COLO668 (cell line): ENCODE measurements around the gene PCF11.
A peak's percentile ranks its signal among the peaks of the same experiment; 100 is the strongest.
"Not testable (repeated sequence)": the region's sequence is repeated elsewhere in the genome, so short reads cannot be mapped to it uniquely, and the experiment has no call there.

Experiments used
- DNase-seq: peaks from one replicate; lab custom pipeline; 2025; ENCODE audit not compliant: unreplicated experiment; lab: John Stamatoyannopoulos, UW

PCF11 gene, protein sequence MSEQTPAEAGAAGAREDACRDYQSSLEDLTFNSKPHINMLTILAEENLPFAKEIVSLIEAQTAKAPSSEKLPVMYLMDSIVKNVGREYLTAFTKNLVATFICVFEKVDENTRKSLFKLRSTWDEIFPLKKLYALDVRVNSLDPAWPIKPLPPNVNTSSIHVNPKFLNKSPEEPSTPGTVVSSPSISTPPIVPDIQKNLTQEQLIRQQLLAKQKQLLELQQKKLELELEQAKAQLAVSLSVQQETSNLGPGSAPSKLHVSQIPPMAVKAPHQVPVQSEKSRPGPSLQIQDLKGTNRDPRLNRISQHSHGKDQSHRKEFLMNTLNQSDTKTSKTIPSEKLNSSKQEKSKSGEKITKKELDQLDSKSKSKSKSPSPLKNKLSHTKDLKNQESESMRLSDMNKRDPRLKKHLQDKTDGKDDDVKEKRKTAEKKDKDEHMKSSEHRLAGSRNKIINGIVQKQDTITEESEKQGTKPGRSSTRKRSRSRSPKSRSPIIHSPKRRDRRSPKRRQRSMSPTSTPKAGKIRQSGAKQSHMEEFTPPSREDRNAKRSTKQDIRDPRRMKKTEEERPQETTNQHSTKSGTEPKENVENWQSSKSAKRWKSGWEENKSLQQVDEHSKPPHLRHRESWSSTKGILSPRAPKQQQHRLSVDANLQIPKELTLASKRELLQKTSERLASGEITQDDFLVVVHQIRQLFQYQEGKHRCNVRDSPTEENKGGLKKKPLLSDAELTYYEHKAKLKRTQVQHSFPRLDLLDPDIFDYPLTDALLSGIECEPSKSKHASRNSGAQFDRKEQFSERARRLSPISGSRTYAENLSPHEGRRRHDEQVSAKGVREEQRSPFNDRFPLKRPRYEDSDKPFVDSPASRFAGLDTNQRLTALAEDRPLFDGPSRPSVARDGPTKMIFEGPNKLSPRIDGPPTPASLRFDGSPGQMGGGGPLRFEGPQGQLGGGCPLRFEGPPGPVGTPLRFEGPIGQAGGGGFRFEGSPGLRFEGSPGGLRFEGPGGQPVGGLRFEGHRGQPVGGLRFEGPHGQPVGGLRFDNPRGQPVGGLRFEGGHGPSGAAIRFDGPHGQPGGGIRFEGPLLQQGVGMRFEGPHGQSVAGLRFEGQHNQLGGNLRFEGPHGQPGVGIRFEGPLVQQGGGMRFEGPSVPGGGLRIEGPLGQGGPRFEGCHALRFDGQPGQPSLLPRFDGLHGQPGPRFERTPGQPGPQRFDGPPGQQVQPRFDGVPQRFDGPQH (N-terminal part only)

DNA sequence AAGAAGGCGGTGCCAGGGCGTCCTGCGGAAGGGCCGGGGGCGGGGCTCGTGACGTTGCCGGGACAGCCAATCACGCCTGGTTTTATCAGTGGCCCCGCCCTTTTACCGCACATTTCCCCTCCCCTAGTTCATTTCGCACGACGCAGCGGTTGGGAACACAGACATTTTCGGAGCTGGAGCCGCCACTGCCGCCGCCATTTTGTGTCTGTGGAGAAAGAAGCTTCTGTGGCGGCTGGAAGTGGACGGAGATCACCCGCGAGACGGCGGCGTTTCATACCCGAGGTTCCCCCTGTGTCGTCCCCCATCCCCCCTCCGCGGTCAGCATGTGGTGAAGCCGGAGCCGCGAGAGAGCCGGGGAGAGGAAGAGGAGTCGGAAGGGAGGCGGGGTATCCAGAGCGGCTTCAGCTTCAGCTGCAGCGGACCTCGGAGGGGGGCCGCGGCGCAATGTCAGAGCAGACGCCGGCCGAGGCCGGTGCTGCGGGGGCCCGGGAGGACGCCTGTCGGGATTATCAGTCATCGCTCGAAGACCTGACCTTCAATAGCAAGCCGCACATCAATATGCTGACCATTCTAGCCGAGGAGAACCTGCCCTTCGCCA, at the start of gene PCF11:
Gene PCF11 (plus strand): TSS at position 136 of the 598 bp plus-strand sequence. CDS start 309 bp downstream, at position 445.
- DNase-seq = peak; percentile 99

DNA sequence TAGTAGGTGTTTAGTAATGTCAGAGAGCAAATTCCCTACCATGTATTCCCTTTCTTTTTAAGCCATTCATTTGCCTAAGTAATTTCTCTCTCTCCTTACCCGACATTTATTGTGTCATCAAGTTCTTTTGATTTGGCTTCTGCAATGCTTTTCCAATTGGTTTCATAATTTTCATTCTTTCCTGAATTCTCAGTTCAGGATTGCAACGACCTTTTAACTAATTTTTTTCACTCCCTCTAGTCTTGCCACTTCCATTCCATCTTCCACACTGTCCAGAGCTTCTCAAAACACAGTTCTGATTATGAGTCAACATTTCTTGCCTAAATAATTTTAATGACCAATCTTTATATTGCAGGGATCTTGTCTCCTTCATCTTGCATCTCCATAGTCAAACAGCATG, 44.0 kb upstream of the PCF11 start:
- DNase-seq = no peak

DNA sequence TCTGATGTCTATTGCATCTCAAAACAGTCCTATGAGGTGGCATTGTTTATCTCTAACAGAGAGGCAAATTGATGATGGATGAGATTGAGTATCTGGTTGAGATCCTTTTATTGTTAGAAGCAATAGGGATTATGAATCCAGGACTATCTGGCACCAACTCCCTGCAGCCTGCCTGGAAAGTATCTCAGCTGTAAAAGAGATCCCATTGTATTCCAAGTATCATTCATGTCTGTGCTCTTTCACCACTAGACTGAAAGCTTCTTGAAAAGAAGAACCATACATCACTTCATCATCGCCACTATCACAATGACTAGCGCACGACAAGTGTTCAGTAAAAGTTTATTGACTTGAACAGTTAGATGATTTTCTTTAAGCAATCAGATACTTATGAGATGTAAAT, 41.9 kb upstream of the PCF11 start:
- DNase-seq = no peak

GRCh38 chr11:83115551-83115950, 41.4 kb upstream of the PCF11 start:
- DNase-seq = no peak

GRCh38 chr11:83116015-83116641, 40.8 kb upstream of the PCF11 start:
- DNase-seq = no peak

GRCh38 chr11:83118814-83119213, 38.1 kb upstream of the PCF11 start:
- no peak for DNase-seq

DNA sequence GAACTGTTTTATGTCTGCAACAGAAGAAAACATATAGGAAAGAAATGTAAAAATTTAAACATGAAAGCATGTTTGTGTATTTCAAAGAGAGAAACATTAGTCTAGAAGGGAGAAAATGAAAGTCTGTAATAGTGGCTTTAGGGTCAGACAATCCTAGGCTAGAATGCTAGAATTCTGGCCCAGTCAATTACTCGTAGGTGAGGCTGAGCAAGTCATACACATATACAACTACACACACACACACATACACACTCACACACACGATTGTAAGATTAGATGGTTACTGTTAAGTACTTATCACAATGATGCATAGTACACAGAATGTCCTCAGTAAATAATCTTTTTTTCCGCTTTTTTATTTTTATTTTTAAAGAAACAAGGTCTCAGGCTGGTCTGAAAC, 37.7 kb upstream of the PCF11 start:
- no peak for DNase-seq

- DNase-seq = no peak
Measured at GRCh38 chr11:83120327-83120726, 36.6 kb upstream of the PCF11 start.

DNA sequence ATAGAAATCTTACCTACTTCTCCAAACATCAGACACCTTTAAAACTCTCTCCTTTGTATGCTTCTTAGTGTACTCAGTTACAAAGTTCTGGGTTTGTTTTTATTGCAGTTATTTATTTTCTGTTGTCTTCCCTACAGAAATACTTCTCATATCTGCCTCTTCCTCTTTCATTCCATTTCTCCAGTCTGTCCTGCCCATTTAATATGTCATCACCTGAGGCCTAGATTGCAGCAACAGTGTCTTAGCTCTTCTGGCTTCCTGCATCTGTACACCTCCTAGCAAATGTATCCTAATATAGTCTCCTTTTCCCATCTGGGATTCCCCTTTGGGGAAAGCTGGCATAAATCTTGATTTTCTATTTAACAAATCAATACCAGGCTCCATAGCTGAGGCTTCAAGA, 34.9 kb upstream of the PCF11 start:
- no peak for DNase-seq

DNA sequence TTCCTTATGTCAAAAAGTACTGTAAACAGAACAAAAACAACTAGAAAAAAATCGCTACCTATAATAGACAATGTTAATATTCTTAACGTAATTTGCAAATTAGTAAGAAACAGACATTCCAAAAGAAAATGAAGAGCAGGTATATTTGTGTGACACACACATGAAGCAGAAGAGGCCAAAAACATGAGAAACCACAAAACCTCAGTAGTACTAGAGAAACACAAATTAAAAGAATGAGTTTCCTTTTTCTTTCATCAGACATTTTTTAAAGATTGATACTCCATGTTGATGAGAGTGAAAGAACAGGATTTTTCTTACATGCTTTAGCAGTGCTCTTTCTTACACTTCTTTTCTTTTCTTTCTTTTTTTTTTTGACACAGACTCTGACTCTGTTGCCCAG, 34.2 kb upstream of the PCF11 start:
- no peak for DNase-seq

DNA sequence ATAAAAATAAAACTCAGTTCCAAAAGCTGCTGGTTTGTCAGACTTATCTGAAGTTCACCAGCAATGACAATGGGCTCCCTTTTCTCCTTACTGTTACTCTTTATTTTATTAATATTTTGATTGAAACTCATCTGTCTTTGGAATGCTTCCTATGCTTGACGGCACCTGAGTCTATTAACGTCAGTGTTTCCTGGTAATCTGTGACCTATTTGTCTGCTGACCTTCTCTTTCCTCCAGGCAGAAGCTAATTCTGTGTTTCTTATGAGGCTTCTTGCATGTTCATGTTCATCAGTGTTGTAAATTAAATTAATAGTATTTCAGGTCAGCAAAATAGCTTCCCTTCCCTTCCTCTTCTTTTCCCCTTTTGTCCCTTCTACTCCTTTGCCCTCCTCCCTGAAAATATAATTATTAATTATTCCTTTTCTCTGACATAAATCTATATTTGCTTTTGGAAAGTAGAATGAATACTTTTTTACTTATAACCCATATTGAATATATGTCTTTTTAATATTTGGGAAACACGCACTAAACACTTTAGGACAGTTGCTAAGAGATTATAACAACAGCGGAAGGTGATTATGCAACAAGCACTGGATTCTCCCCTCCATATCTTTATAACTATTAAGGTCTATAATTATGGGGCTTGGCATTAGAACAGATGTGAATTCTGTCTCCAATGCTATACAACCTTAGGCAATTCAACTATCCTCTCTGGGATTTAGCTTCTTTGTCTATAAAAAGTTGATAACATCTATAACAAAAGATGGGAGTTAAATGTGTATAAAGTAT, 32.1 kb upstream of the PCF11 start:
- no peak for DNase-seq

DNA sequence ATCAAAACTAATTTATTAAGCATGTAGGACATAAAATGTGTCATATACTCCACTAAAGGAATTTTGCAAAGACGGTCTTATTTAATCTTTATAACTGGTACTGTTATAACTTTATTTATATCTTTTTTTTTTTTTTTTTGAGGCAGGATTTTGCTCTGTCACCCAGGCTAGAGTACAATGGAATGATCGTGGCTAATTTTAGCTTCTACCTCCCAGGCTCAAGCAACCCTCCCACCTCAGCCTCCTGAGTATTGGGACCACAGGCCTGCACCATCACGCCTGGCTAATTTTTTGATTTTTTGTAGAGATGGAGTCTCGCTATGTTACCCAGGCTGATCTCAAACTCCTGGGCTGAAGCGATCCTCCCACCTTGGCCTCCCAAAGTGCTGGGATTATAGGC, 31.4 kb upstream of the PCF11 start:
- no peak for DNase-seq

- DNase-seq = no peak
Measured at GRCh38 chr11:83127310-83127637, 29.7 kb upstream of the PCF11 start.

DNA sequence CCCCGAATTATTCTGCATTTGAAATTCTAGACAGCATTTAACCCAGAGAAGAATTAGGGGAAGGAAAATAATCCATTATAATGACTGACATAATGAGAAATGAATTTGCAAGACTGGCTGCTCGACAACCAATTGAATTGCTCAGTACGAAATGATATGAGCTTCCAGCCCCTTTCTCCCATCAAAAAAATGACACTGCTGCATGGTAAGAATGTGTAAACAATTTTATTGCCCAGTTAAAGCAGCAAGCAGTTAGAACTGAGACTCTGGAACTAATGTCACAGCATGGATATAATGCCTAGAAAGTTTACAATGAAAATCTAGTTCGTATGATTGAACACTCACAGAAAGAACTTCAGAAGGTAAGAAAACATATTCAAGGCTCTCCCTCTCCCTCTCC, 24.7 kb upstream of the PCF11 start:
- DNase-seq = no peak

GRCh38 chr11:83133266-83133665, 23.7 kb upstream of the PCF11 start:
- not testable (repeated sequence) for DNase-seq

GRCh38 chr11:83139310-83139709, 17.6 kb upstream of the PCF11 start:
- no peak for DNase-seq

DNA sequence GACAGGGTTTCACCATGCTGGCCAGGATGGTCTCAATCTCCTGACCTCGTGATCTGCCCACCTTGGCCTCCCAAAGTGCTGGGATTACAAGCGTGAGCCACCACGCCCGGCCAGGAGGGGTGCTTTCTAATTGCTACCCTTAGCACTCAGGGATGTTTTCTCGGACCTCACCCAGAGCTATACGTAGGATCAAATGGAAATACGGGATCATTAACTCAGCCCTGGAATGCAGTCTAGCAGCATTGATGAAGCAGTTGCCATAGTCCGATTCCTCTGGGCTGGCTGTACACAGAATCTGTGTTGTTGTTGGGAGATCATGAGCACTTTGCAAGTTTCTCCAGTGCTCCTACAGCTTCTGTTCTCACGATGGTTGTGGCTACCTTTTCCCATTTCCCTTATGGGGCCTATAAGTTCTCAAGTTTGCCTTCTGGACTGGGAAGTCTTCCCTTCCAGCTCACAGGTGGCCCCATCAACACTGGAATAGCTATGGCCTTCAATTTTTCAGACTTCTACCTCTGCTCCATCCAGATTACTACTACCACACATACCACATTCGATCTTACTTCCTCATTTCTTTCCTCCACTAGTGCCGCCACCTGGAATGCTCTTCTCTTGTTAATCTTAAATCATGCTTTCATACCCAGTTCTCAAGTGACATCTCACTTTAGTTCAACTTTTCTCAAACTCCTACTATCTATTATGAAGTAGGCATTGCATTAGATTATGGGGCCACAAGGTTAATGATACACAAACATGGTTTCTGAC, 16.1 kb upstream of the PCF11 start:
- no peak for DNase-seq

GRCh38 chr11:83147895-83148294, 9.0 kb upstream of the PCF11 start:
- DNase-seq = no peak

GRCh38 chr11:83150450-83150849, 6.5 kb upstream of the PCF11 start:
- no peak for DNase-seq
